B cell (primary cell): Measurements from ENCODE around the gene CHADL.

ENCODE experiments used
- CTCF ChIP-seq: fragments of 200-600 bp; IDR thresholded peaks from one replicate; pipeline ENCODE4 v1.8.0; 2022; ENCODE audit warnings: antibody characterized with exemption, mild to moderate bottlenecking
- EZH2 ChIP-seq: IDR thresholded peaks from 2 replicates; pipeline ENCODE4 v1.6.1; 2012; ENCODE audit warnings: borderline replicate concordance, low read depth, mild to moderate bottlenecking, moderate library complexity, low read length; ENCODE audit not compliant: insufficient read depth, poor library complexity, severe bottlenecking

- TF ChIP-seq CTCF, result no peak
- TF ChIP-seq EZH2, result no peak
Observed at GRCh38 chr22:41180926-41181325, 59.8 kb downstream of the CHADL start.
